GM23338 (cell line): ENCODE data around the gene RCOR1. TPM values are rescaled to one million over a fixed set of nuclear protein-coding genes. Genes with fewer than 3 reads are reported as not detected.

Experiments
- ATAC-seq: fragments of 200-7000 bp; cut with Tn5 transposase; 3 replicates; pipeline ENCODE4 v1.9.1; 2020
- DNase-seq: peaks from one replicate; pipeline ENCODE4 v3.0.0-alpha.2; 2015; ENCODE audit warnings: low spot score
- H2AFZ ChIP-seq: fragments of 200-600 bp; sonication (generic); 2 replicates; pipeline ENCODE4 v1.8.0; 2016; ENCODE audit warnings: antibody characterized with exemption, mild to moderate bottlenecking, moderate library complexity
- H3F3A ChIP-seq: fragments of 200-600 bp; sonication (generic); replicated peaks from 2 replicates; pipeline ENCODE4 v1.8.0; 2017; ENCODE audit warnings: antibody characterized with exemption, mixed run types, low read depth
- H3K27ac ChIP-seq: fragments of 200-600 bp; sonication (generic); 2 replicates; pipeline ENCODE4 v1.6.1; 2016; ENCODE audit warnings: low read depth
- H3K27me3 ChIP-seq: fragments of 200-600 bp; sonication (generic); 2 replicates; pipeline ENCODE4 v1.8.0; 2016; ENCODE audit warnings: mild to moderate bottlenecking, mixed run types, moderate library complexity; ENCODE audit not compliant: insufficient read depth
- H3K36me3 ChIP-seq: fragments of 200-600 bp; sonication (generic); 2 replicates; pipeline ENCODE4 v1.8.0; 2016; ENCODE audit warnings: mild to moderate bottlenecking; ENCODE audit not compliant: insufficient read depth
- H3K4me1 ChIP-seq: fragments of 200-600 bp; sonication (generic); 2 replicates; pipeline ENCODE4 v1.8.0; 2016; ENCODE audit warnings: mild to moderate bottlenecking, moderate library complexity; ENCODE audit not compliant: insufficient read depth
- H3K4me2 ChIP-seq: fragments of 200-600 bp; sonication (generic); 2 replicates; pipeline ENCODE4 v1.7.1; 2017; ENCODE audit warnings: mixed run types
- H3K4me3 ChIP-seq: fragments of 200-600 bp; sonication (generic); 2 replicates; pipeline ENCODE4 v1.6.1; 2016; ENCODE audit warnings: mixed run types
- H3K79me2 ChIP-seq: fragments of 200-600 bp; sonication (generic); replicated peaks from 2 replicates; pipeline ENCODE4 v1.8.0; 2017; ENCODE audit warnings: mild to moderate bottlenecking; ENCODE audit not compliant: insufficient read depth
- H3K9me2 ChIP-seq: fragments of 200-600 bp; sonication (generic); 2 replicates; pipeline ENCODE4 v1.8.0; 2017; ENCODE audit not compliant: insufficient read depth
- H4K20me1 ChIP-seq: fragments of 200-600 bp; sonication (generic); replicated peaks from 2 replicates; pipeline ENCODE4 v1.8.0; 2017; ENCODE audit warnings: mild to moderate bottlenecking; ENCODE audit not compliant: insufficient read depth
- H3K27ac Mint-ChIP-seq: 2 replicates; pipeline ENCODE4 v1.8.0; 2020; ENCODE audit warnings: inconsistent platforms, mild to moderate bottlenecking, moderate library complexity, mixed read lengths
- H3K27me3 Mint-ChIP-seq: 3 replicates; pipeline ENCODE4 v1.8.0; 2022; ENCODE audit warnings: low read depth, mild to moderate bottlenecking, moderate library complexity, mixed read lengths, inconsistent platforms; ENCODE audit not compliant: insufficient read depth, poor library complexity
- H3K36me3 Mint-ChIP-seq: 3 replicates; pipeline ENCODE4 v1.8.0; 2021; ENCODE audit warnings: low read depth, mild to moderate bottlenecking, inconsistent platforms, moderate library complexity, mixed read lengths
- H3K4me1 Mint-ChIP-seq: 3 replicates; pipeline ENCODE4 v1.8.0; 2020; ENCODE audit warnings: mild to moderate bottlenecking, inconsistent platforms, mixed read lengths
- H3K4me3 Mint-ChIP-seq: 3 replicates; pipeline ENCODE4 v1.8.0; 2021; ENCODE audit warnings: moderate library complexity, mild to moderate bottlenecking, inconsistent platforms, mixed read lengths
- H3K9me3 Mint-ChIP-seq: 3 replicates; pipeline ENCODE4 v1.8.0; 2020; ENCODE audit warnings: moderate library complexity, mild to moderate bottlenecking, inconsistent platforms, mixed read lengths
- CREB1 ChIP-seq: fragments of 250-450 bp; sonication (Bioruptor Pico); IDR thresholded peaks from 2 replicates; pipeline ENCODE4 v1.5.0; 2020; ENCODE audit warnings: low read depth, mild to moderate bottlenecking, moderate library complexity
- CTCF ChIP-seq, 2 experiments: fragments of 200-600 bp in 1 of 2; sonication (generic) in 1 of 2; conservative IDR thresholded peaks; 2 replicates each; pipeline versions ENCODE4 v1.5.1 to v1.6.1; 2016 to 2017; ENCODE audit warnings: antibody characterized with exemption in 2 of 2, low read depth in 2 of 2, mild to moderate bottlenecking in 2 of 2, moderate library complexity in 1 of 2
- ETS1 ChIP-seq: IDR thresholded peaks from 2 replicates; pipeline ENCODE4 v1.6.1; 2016; ENCODE audit warnings: antibody characterized with exemption
- EZH2 ChIP-seq: fragments of 200-600 bp; sonication (generic); IDR thresholded peaks from one replicate; pipeline ENCODE4 v1.8.0; 2017; ENCODE audit warnings: antibody characterized with exemption, mild to moderate bottlenecking, low read depth; ENCODE audit not compliant: unreplicated experiment
- EZH2phosphoT487 ChIP-seq: fragments of 200-600 bp; sonication (generic); IDR thresholded peaks from one replicate; pipeline ENCODE4 v1.8.1; 2018; ENCODE audit warnings: antibody characterized with exemption; ENCODE audit not compliant: unreplicated experiment
- JUNB ChIP-seq: IDR thresholded peaks from one replicate; pipeline ENCODE4 v1.6.1; 2016; ENCODE audit warnings: antibody characterized with exemption; ENCODE audit not compliant: unreplicated experiment
- NANOG ChIP-seq: IDR thresholded peaks from 2 replicates; pipeline ENCODE4 v1.6.1; 2016; ENCODE audit warnings: antibody characterized with exemption, borderline replicate concordance
- POLR2AphosphoS5 ChIP-seq: IDR thresholded peaks from 2 replicates; pipeline ENCODE4 v1.6.1; 2016; ENCODE audit warnings: antibody characterized with exemption, low read depth
- REST ChIP-seq: IDR thresholded peaks from one replicate; pipeline ENCODE4 v1.6.1; 2018; ENCODE audit warnings: antibody characterized with exemption; ENCODE audit not compliant: unreplicated experiment
- STAT1 ChIP-seq: IDR thresholded peaks from one replicate; pipeline ENCODE4 v1.6.1; 2016; ENCODE audit warnings: antibody characterized with exemption; ENCODE audit not compliant: unreplicated experiment
- ZNF114 ChIP-seq: fragments of 250-450 bp; sonication (Bioruptor Pico); IDR thresholded peaks from 2 replicates; pipeline ENCODE4 v1.5.0; 2020; ENCODE audit warnings: mild to moderate bottlenecking, moderate library complexity
- ZNF462 ChIP-seq: fragments of 250-450 bp; sonication (Bioruptor Pico); IDR thresholded peaks from 2 replicates; pipeline ENCODE4 v1.5.0; 2020; ENCODE audit warnings: mild to moderate bottlenecking, moderate library complexity
- polyA plus RNA-seq: library from polyadenylated mRNA; unstranded; fragments of >200 nt; fragmentation: Nextera tagmentation; extraction: Ambion mirVana; gene quantifications from 2 replicates; pipeline ENCODE4 v1.2.1, GENCODE V29; 2016
- total RNA-seq: library from RNA; depleted of rRNA; stranded (reverse); fragments of >200 nt; shearing (Covaris generic); gene quantifications from 2 replicates; pipeline ENCODE4 v1.2.3, GENCODE V29; 2014

Gene RCOR1
- total and polyA plus RNA-seq, 2 experiments from 2014 or later, result 7.6 to 26.1 TPM

GRCh38 chr14:102668291-102668873 is 75.9 kb downstream of the RCOR1 start:
- Histone ChIP-seq H3F3A (no peaks in the 10 kb centered on the region), H3K27me3 (no peaks in the 10 kb centered on the region), H3K4me1 (peaks cover 27% of the 10 kb centered on the region), H3K4me2 (no peak overlapping the region), H3K4me3 (no peak overlapping the region), H3K27ac (no peak overlapping the region), H3K79me2 (peaks cover 98% of the 10 kb centered on the region), H2AFZ (no peak overlapping the region), H3K9me2 (no peaks in the 10 kb centered on the region), H3K36me3 (0 out of 2 replicates have a peak, but pooled peaks cover 4% of the 10 kb centered on the region), H4K20me1 (no peaks in the 10 kb centered on the region; the same call in 1 of the 2 replicates)
- H3K27ac Mint-ChIP-seq, result no peak overlapping the region
- no peak for TF ChIP-seq REST
- no peak for TF ChIP-seq CTCF (conservative IDR thresholded peaks at IDR 0.05; ENCODE audit: low read depth in 2 of 2)
- no peak for TF ChIP-seq JUNB
- TF ChIP-seq ZNF462 (CRISPR knock-in tag), result no peak
- TF ChIP-seq ETS1, result no peak
- TF ChIP-seq EZH2phosphoT487, result no peak
- TF ChIP-seq CREB1 (CRISPR knock-in tag), result no peak
- TF ChIP-seq EZH2, result no peak
- no peak for TF ChIP-seq STAT1
- TF ChIP-seq ZNF114 (CRISPR knock-in tag), result no peak
- TF ChIP-seq POLR2AphosphoS5, result no peak
- TF ChIP-seq NANOG, result no peak
- H3K9me3 Mint-ChIP-seq, result no peaks in the 10 kb centered on the region; the same call in 2 of the 3 replicates
- H3K27me3 Mint-ChIP-seq, result peaks cover 3% of the 10 kb centered on the region
- no peak overlapping the region for H3K4me3 Mint-ChIP-seq
- H3K36me3 Mint-ChIP-seq, result peaks cover 10% of the 10 kb centered on the region
- ATAC-seq (no peak), DNase-seq (no peak)
- peaks cover 36% of the 10 kb centered on the region for H3K4me1 Mint-ChIP-seq
